ENCODE measurements around the gene ZMYM3. TPM values are rescaled to one million over a fixed set of nuclear protein-coding genes. Genes with fewer than 3 reads are reported as not detected.

Gene ZMYM3
- total and polyA plus RNA-seq, 7 experiments from 2014 or later = 6.7 to 34.1 (median 21.5) TPM

- ChIA-PET CTCF (no interaction called here), POLR2A (no interaction called here)
- intact Hi-C loops (cut with micrococcal nuclease) = no loop called here
- Mint-ChIP-seq H3K4me1 (no peaks in the 10 kb centered on the region), H3K9me3 (peaks cover 0 to 2% (median 0%) of the 10 kb centered on the region in 11 donors), H3K27ac (no peak overlapping the region), H3K4me3 (no peak overlapping the region), H3K27me3 (peaks cover 0 to 8% (median 0%) of the 10 kb centered on the region in 5 donors), H3K36me3 (no peaks in the 10 kb centered on the region)
- Histone ChIP-seq H3K4me3 (ENCODE audit: low read length) (no peak overlapping the region), H3K27ac (ENCODE audit: low read depth, low read length) (no peak overlapping the region), H3K9me3 (ENCODE audit: control insufficient read depth in 2 of 3, low read length in 3 of 3) (no peaks in the 10 kb centered on the region), H3K27me3 (ENCODE audit: control insufficient read depth in 2 of 2, insufficient read depth in 2 of 2, low read length in 2 of 2) (no peaks in the 10 kb centered on the region), H3K36me3 (ENCODE audit: control insufficient read depth in 2 of 3, insufficient read depth in 3 of 3, low read length in 3 of 3) (no peaks in the 10 kb centered on the region), H3K4me1 (ENCODE audit: control insufficient read depth in 2 of 2, insufficient read depth in 2 of 2, low read length in 2 of 2) (no peaks in the 10 kb centered on the region)
- DNase-seq (no peak), ATAC-seq (no peak)
These were observed 43.1 kb downstream of the ZMYM3 start for GRCh38 chrX:71210816-71211215.

GRCh38 chrX:71199252-71200008, 54.5 kb downstream of the ZMYM3 start:
- Histone ChIP-seq H3K9me3 (ENCODE audit: control insufficient read depth in 2 of 3, low read length in 3 of 3) (no peaks in the 10 kb centered on the region), H3K4me1 (ENCODE audit: control insufficient read depth in 2 of 2, insufficient read depth in 2 of 2, low read length in 2 of 2) (peaks cover 0 to 4% of the 10 kb centered on the region in 2 donors), H3K4me3 (ENCODE audit: low read length) (no peak overlapping the region), H3K27me3 (ENCODE audit: control insufficient read depth in 2 of 2, insufficient read depth in 2 of 2, low read length in 2 of 2) (no peaks in the 10 kb centered on the region), H3K36me3 (ENCODE audit: control insufficient read depth in 2 of 3, insufficient read depth in 3 of 3, low read length in 3 of 3) (no peaks in the 10 kb centered on the region), H3K27ac (ENCODE audit: low read depth, low read length) (no peak overlapping the region)
- H3K27me3 Mint-ChIP-seq = no peaks in the 10 kb centered on the region
- H3K4me1 Mint-ChIP-seq = peaks cover 18 to 28% (median 25%) of the 10 kb centered on the region in 7 donors
- ChIA-PET CTCF (no interaction called here), POLR2A (interaction anchor here (0.6 to 3.9 kb wide), 3 partner anchors 18 to 186 kb away, joined by 4 to 15 read pairs (median 7); partner anchors contain the start of gene TAF1)
- peaks cover 0 to 13% (median 0%) of the 10 kb centered on the region in 5 donors for H3K36me3 Mint-ChIP-seq
- H3K27ac Mint-ChIP-seq = peak overlapping the region in 5 of 9 donors; percentile 21 to 87 (median 59)
- no peak for ATAC-seq
- no peaks in the 10 kb centered on the region for H3K9me3 Mint-ChIP-seq
- intact Hi-C loops (cut with micrococcal nuclease) = loop anchor here in 1 of 2 donors (5.0 kb wide), 1 partner anchor 168 kb away; the partner anchor contains the start of gene TAF1
- DNase-seq = no peak
- H3K4me3 Mint-ChIP-seq = peak overlapping the region in 6 of 10 donors; percentile 1 to 55 (median 38)

- Mint-ChIP-seq H3K36me3 (peaks cover 0 to 13% (median 0%) of the 10 kb centered on the region in 5 donors), H3K4me1 (peaks cover 18 to 35% (median 25%) of the 10 kb centered on the region in 7 donors), H3K27me3 (no peaks in the 10 kb centered on the region), H3K27ac (peak overlapping the region; percentile 80 to 94 (median 89)), H3K4me3 (peak overlapping the region; percentile 79 to 94 (median 90)), H3K9me3 (no peaks in the 10 kb centered on the region)
- intact Hi-C loops (cut with micrococcal nuclease) = loop anchor here in 1 of 2 donors (5.0 kb wide), 1 partner anchor 169 kb away; the partner anchor contains the start of gene TAF1
- POLR2A ChIA-PET = interaction anchor here (0.9 to 3.9 kb wide), 7 partner anchors 13 to 168 kb away, joined by 3 to 50 read pairs (median 5); partner anchors contain the start of genes IL2RG, MED12, NONO and TAF1
- H3K9me3 ChIP-seq (ENCODE audit: control insufficient read depth in 2 of 3, low read length in 3 of 3) = no peaks in the 10 kb centered on the region
- peaks cover 0 to 4% of the 10 kb centered on the region in 2 donors for H3K4me1 ChIP-seq (ENCODE audit: control insufficient read depth in 2 of 2, insufficient read depth in 2 of 2, low read length in 2 of 2)
- H3K36me3 ChIP-seq (ENCODE audit: control insufficient read depth in 2 of 3, insufficient read depth in 3 of 3, low read length in 3 of 3) = no peaks in the 10 kb centered on the region
- no peaks in the 10 kb centered on the region for H3K27me3 ChIP-seq (ENCODE audit: control insufficient read depth in 2 of 2, insufficient read depth in 2 of 2, low read length in 2 of 2)
- peak overlapping the region; percentile 62 for H3K4me3 ChIP-seq (ENCODE audit: low read length)
- peak in 7 of 9 donors; percentile 8 to 40 (median 20) for DNase-seq
- peak; percentile 69 for ATAC-seq
- peak overlapping the region; percentile 50 for H3K27ac ChIP-seq (ENCODE audit: low read depth, low read length)
- CTCF ChIA-PET = interaction anchor here (1.3 kb wide), 1 partner anchor 18 kb away, joined by 3 read pairs; no protein-coding TSS in a partner anchor
These were observed 55.9 kb downstream of the ZMYM3 start for GRCh38 chrX:71198066-71198465.

DNA sequence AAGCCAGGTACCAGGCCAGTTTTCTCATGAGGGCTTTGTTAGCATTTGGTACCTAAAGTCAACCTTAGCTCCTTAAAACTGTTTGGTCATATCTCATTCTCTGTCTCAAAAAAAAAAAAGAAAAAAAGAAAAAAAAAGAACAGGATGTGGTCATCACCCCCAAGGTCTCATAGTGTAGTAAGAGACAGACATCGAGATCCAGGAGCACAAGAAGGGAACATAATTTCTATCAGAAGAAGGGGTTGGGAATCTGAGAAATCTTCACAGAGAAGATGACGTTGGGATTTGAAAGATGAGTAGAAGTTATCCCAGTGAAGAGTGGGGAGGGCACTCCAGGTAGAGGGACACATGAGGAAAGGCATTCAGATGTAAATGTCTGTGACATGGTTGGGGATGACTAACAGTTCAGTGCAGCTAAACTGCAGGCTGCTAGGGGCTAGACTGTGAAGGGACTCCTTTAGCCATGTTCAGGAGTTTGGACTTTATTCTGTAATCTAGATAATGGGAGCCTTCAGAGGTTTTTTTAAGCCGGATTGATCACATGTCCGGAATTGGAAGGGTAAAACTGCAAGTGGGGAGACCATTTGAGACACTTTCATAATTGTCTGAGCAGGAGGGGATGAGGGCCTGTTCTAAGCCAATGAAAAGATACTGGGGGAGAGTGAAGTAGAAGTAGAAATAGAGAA, 57.8 kb downstream of the ZMYM3 start:
- H3K27ac ChIP-seq (ENCODE audit: low read depth, low read length) = peak overlapping the region; percentile 57
- no peaks in the 10 kb centered on the region for H3K27me3 ChIP-seq (ENCODE audit: control insufficient read depth in 2 of 2, insufficient read depth in 2 of 2, low read length in 2 of 2)
- Mint-ChIP-seq H3K9me3 (peaks cover 0 to 1% (median 0%) of the 10 kb centered on the region in 11 donors), H3K4me3 (peak overlapping the region; percentile 79 to 97 (median 89)), H3K27me3 (no peaks in the 10 kb centered on the region), H3K27ac (peak overlapping the region; percentile 80 to 97 (median 91)), H3K36me3 (peaks cover 0 to 19% (median 1%) of the 10 kb centered on the region in 5 donors), H3K4me1 (peaks cover 22 to 46% (median 34%) of the 10 kb centered on the region in 7 donors)
- H3K4me3 ChIP-seq (ENCODE audit: low read length) = peak overlapping the region; percentile 42
- intact Hi-C loops (cut with micrococcal nuclease) = loop anchor here (1.0 to 5.0 kb wide), 4 partner anchors 14 to 171 kb away; partner anchors contain the start of genes ZMYM3 (in 2 of the 2), NONO (in 1 of the 2) and TAF1 (in 1 of the 2)
- H3K9me3 ChIP-seq (ENCODE audit: control insufficient read depth in 2 of 3, low read length in 3 of 3) = no peaks in the 10 kb centered on the region
- ChIA-PET CTCF (interaction anchor here (1.6 kb wide), 1 partner anchor 14 kb away, joined by 5 read pairs; no protein-coding TSS in a partner anchor), POLR2A (interaction anchor here (1.0 to 3.9 kb wide), 6 partner anchors 11 to 170 kb away, joined by 3 to 50 read pairs (median 6); partner anchors contain the start of genes NONO, SNX12, TAF1 and ZMYM3)
- no peaks in the 10 kb centered on the region for H3K36me3 ChIP-seq (ENCODE audit: control insufficient read depth in 2 of 3, insufficient read depth in 3 of 3, low read length in 3 of 3)
- ATAC-seq = peak; percentile 63
- H3K4me1 ChIP-seq (ENCODE audit: control insufficient read depth in 2 of 2, insufficient read depth in 2 of 2, low read length in 2 of 2) = peaks cover 4% of the 10 kb centered on the region in 2 donors
- peak in 6 of 9 donors; percentile 32 to 42 (median 35) for DNase-seq

- Mint-ChIP-seq H3K27me3 (no peaks in the 10 kb centered on the region), H3K27ac (peak overlapping the region in 8 of 9 donors; percentile 6 to 73 (median 58)), H3K4me3 (peak overlapping the region in 3 of 10 donors; percentile 7 to 46 (median 21)), H3K9me3 (peaks cover 0 to 1% (median 0%) of the 10 kb centered on the region in 11 donors), H3K4me1 (peaks cover 15 to 32% (median 26%) of the 10 kb centered on the region in 7 donors), H3K36me3 (peaks cover 0 to 14% (median 6%) of the 10 kb centered on the region in 5 donors)
- DNase-seq (no peak), ATAC-seq (no peak)
- intact Hi-C loops (cut with micrococcal nuclease) = no loop called here
- no peak overlapping the region for H3K4me3 ChIP-seq (ENCODE audit: low read length)
- H3K27ac ChIP-seq (ENCODE audit: low read depth, low read length) = no peak overlapping the region
- POLR2A ChIA-PET = interaction anchor here (1.0 kb wide), 1 partner anchor 63 kb away, joined by 3 read pairs; the partner anchor contains the start of gene ZMYM3
- no peaks in the 10 kb centered on the region for H3K27me3 ChIP-seq (ENCODE audit: control insufficient read depth in 2 of 2, insufficient read depth in 2 of 2, low read length in 2 of 2)
- no peaks in the 10 kb centered on the region for H3K9me3 ChIP-seq (ENCODE audit: control insufficient read depth in 2 of 3, low read length in 3 of 3)
- H3K36me3 ChIP-seq (ENCODE audit: control insufficient read depth in 2 of 3, insufficient read depth in 3 of 3, low read length in 3 of 3) = no peaks in the 10 kb centered on the region
- CTCF ChIA-PET = no interaction called here
- H3K4me1 ChIP-seq (ENCODE audit: control insufficient read depth in 2 of 2, insufficient read depth in 2 of 2, low read length in 2 of 2) = peaks cover 4 to 7% of the 10 kb centered on the region in 2 donors
These were observed 62.7 kb downstream of the ZMYM3 start for GRCh38 chrX:71191248-71191647.

Measured in naive thymus-derived CD4-positive, alpha-beta T cell (primary cell).